ENCODE results near the gene P2RY4. TPM values are rescaled to one million over a fixed set of nuclear protein-coding genes. Genes with fewer than 3 reads are reported as not detected.

P2RY4 gene
- total RNA-seq, 1 experiment from 2014 or later: not detected

Other genes starting within 250 kb of the P2RY4 start
- gene AWAT2, start 210.3 kb downstream of the P2RY4 start, total RNA-seq (2021; ENCODE audit: unreplicated experiment): not detected
- not detected for gene OTUD6A, start 197.7 kb downstream of the P2RY4 start, total RNA-seq (2021; ENCODE audit: unreplicated experiment)
- 36.9 TPM for gene IGBP1, start 126.8 kb downstream of the P2RY4 start, total RNA-seq (2021; ENCODE audit: unreplicated experiment)
- not detected for gene DGAT2L6, start 82.7 kb downstream of the P2RY4 start, total RNA-seq (2021; ENCODE audit: unreplicated experiment)
- gene AWAT1, start 25.5 kb downstream of the P2RY4 start, total RNA-seq (2021; ENCODE audit: unreplicated experiment): not detected
- not detected for gene ARR3, start 8.1 kb upstream of the P2RY4 start, total RNA-seq (2021; ENCODE audit: unreplicated experiment)
- not detected for gene RAB41, start 22.0 kb upstream of the P2RY4 start, total RNA-seq (2021; ENCODE audit: unreplicated experiment)
- gene PDZD11, start 29.7 kb upstream of the P2RY4 start, total RNA-seq (2021; ENCODE audit: unreplicated experiment): 102 TPM
- 62.6 TPM for gene KIF4A, start 29.9 kb upstream of the P2RY4 start, total RNA-seq (2021; ENCODE audit: unreplicated experiment)
- 0.33 TPM for gene GDPD2, start 163.1 kb upstream of the P2RY4 start, total RNA-seq (2021; ENCODE audit: unreplicated experiment)
- 3.0 TPM for gene DLG3, start 184.6 kb upstream of the P2RY4 start, total RNA-seq (2021; ENCODE audit: unreplicated experiment)

All from Panc1 (cell line).